ENCODE results near the gene CMSS1.

The CMSS1 gene

GRCh38 chr3:99862208-99862607 lies 44.5 kb downstream of the CMSS1 start:
- Histone ChIP-seq H3K79me1 (ENCODE audit: low read length) (peaks cover 3% of the 10 kb centered on the region), H4K8ac (ENCODE audit: low read depth, low read length) (no peak overlapping the region), H2AFZ (ENCODE audit: insufficient read depth, low read length, poor library complexity) (no peak overlapping the region), H4K91ac (ENCODE audit: low read depth, low read length) (no peak overlapping the region), H3K9ac (ENCODE audit: low read length) (no peak overlapping the region), H3K23ac (ENCODE audit: low read length) (no peak overlapping the region), H3K79me2 (ENCODE audit: control insufficient read depth, insufficient read depth, low read length, poor library complexity) (no peaks in the 10 kb centered on the region), H3K36me3 (ENCODE audit: control insufficient read depth in 1 of 2, insufficient read depth in 2 of 2, low read length in 2 of 2) (peaks cover 2 to 15% of the 10 kb centered on the region in 2 experiments), H2BK5ac (ENCODE audit: low read depth, low read length, poor library complexity) (no peak overlapping the region), H3K18ac (ENCODE audit: low read length) (no peak overlapping the region), H2AK5ac (ENCODE audit: low read length) (no peak overlapping the region), H2BK120ac (ENCODE audit: insufficient read depth, low read length, poor library complexity) (no peak overlapping the region), H4K12ac (ENCODE audit: low read depth, low read length) (no peak overlapping the region), H3K4me2 (ENCODE audit: low read length) (no peak overlapping the region), H3K27ac (ENCODE audit: low read depth, low read length) (no peak overlapping the region), H3K4ac (ENCODE audit: low read depth, low read length) (no peak overlapping the region), H2BK12ac (ENCODE audit: low read length) (no peak overlapping the region), H3K4me1 (ENCODE audit: control insufficient read depth in 1 of 2, insufficient read depth in 2 of 2, low read length in 2 of 2) (peaks cover 3 to 8% of the 10 kb centered on the region in 2 experiments), H3K4me3 (ENCODE audit: low read depth, low read length) (no peak overlapping the region), H3K14ac (ENCODE audit: low read length) (no peak overlapping the region), H3K9me3 (ENCODE audit: insufficient read depth, low read depth, low read length) (no peaks in the 10 kb centered on the region), H3K27me3 (ENCODE audit: insufficient read depth, low read length) (no peaks in the 10 kb centered on the region)
- no CpG with 5 or more reads among the region's 2 CpGs for WGBS (ENCODE audit: extremely low coverage, insufficient coverage, insufficient read length)
- DNase-seq, result peak; percentile 14 to 49

DNA sequence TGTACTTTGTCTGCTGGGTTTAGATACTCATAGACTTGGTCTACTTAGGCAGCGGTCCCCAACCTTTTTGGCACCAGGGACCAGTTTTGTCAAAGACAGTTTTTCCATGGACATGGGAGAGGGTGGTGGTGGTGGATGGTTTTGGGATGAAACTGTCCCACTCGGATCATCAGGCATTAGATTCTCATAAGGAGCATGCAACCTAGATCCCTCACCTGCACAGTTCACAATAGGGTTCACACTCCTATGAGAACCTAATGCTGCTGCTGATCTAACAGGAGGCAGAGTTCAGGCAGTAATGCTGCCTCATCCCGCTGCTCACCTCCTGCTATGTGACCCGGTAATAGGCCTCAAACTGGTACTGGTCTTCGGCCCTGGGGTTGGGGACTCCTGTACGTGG lies 45.3 kb downstream of the CMSS1 start:
- Histone ChIP-seq H3K9me3 (ENCODE audit: insufficient read depth, low read depth, low read length) (no peaks in the 10 kb centered on the region), H4K12ac (ENCODE audit: low read depth, low read length) (no peak overlapping the region), H3K4ac (ENCODE audit: low read depth, low read length) (no peak overlapping the region), H4K8ac (ENCODE audit: low read depth, low read length) (no peak overlapping the region), H2BK120ac (ENCODE audit: insufficient read depth, low read length, poor library complexity) (no peak overlapping the region), H4K91ac (ENCODE audit: low read depth, low read length) (no peak overlapping the region), H3K4me3 (ENCODE audit: low read depth, low read length) (no peak overlapping the region), H2AFZ (ENCODE audit: insufficient read depth, low read length, poor library complexity) (no peak overlapping the region), H3K4me1 (ENCODE audit: control insufficient read depth in 1 of 2, insufficient read depth in 2 of 2, low read length in 2 of 2) (peaks cover 3 to 9% of the 10 kb centered on the region in 2 experiments), H3K79me2 (ENCODE audit: control insufficient read depth, insufficient read depth, low read length, poor library complexity) (no peaks in the 10 kb centered on the region), H3K14ac (ENCODE audit: low read length) (no peak overlapping the region), H2BK12ac (ENCODE audit: low read length) (no peak overlapping the region), H2AK5ac (ENCODE audit: low read length) (no peak overlapping the region), H3K18ac (ENCODE audit: low read length) (no peak overlapping the region), H3K27me3 (ENCODE audit: insufficient read depth, low read length) (no peaks in the 10 kb centered on the region), H3K36me3 (ENCODE audit: control insufficient read depth in 1 of 2, insufficient read depth in 2 of 2, low read length in 2 of 2) (peaks cover 2 to 15% of the 10 kb centered on the region in 2 experiments), H3K4me2 (ENCODE audit: low read length) (no peak overlapping the region), H3K27ac (ENCODE audit: low read depth, low read length) (no peak overlapping the region), H3K23ac (ENCODE audit: low read length) (no peak overlapping the region), H2BK5ac (ENCODE audit: low read depth, low read length, poor library complexity) (no peak overlapping the region), H3K9ac (ENCODE audit: low read length) (no peak overlapping the region), H3K79me1 (ENCODE audit: low read length) (peaks cover 3% of the 10 kb centered on the region)
- no CpG with 5 or more reads among the region's 6 CpGs for WGBS (ENCODE audit: extremely low coverage, insufficient coverage, insufficient read length)
- no peak for DNase-seq

- H2BK120ac ChIP-seq (ENCODE audit: insufficient read depth, low read length, poor library complexity), result no peak overlapping the region
- H3K36me3 ChIP-seq (ENCODE audit: control insufficient read depth in 1 of 2, insufficient read depth in 2 of 2, low read length in 2 of 2), result peaks cover 2 to 17% of the 10 kb centered on the region in 2 experiments
- H3K79me1 ChIP-seq (ENCODE audit: low read length), result peaks cover 3% of the 10 kb centered on the region
- no peak overlapping the region for H3K4ac ChIP-seq (ENCODE audit: low read depth, low read length)
- no peak overlapping the region for H3K4me3 ChIP-seq (ENCODE audit: low read depth, low read length)
- H2BK12ac ChIP-seq (ENCODE audit: low read length), result no peak overlapping the region
- no peak overlapping the region for H2BK5ac ChIP-seq (ENCODE audit: low read depth, low read length, poor library complexity)
- WGBS (ENCODE audit: extremely low coverage, insufficient coverage, insufficient read length), result no CpG with 5 or more reads among the region's 2 CpGs
- H4K8ac ChIP-seq (ENCODE audit: low read depth, low read length), result no peak overlapping the region
- no peak overlapping the region for H2AK5ac ChIP-seq (ENCODE audit: low read length)
- H3K27ac ChIP-seq (ENCODE audit: low read depth, low read length), result no peak overlapping the region
- no peak overlapping the region for H3K4me2 ChIP-seq (ENCODE audit: low read length)
- H3K9me3 ChIP-seq (ENCODE audit: insufficient read depth, low read depth, low read length), result no peaks in the 10 kb centered on the region
- H3K14ac ChIP-seq (ENCODE audit: low read length), result no peak overlapping the region
- H3K27me3 ChIP-seq (ENCODE audit: insufficient read depth, low read length), result no peaks in the 10 kb centered on the region
- no peak for DNase-seq
- peaks cover 3 to 13% of the 10 kb centered on the region in 2 experiments for H3K4me1 ChIP-seq (ENCODE audit: control insufficient read depth in 1 of 2, insufficient read depth in 2 of 2, low read length in 2 of 2)
- no peak overlapping the region for H4K91ac ChIP-seq (ENCODE audit: low read depth, low read length)
- no peaks in the 10 kb centered on the region for H3K79me2 ChIP-seq (ENCODE audit: control insufficient read depth, insufficient read depth, low read length, poor library complexity)
- H3K18ac ChIP-seq (ENCODE audit: low read length), result no peak overlapping the region
- no peak overlapping the region for H3K9ac ChIP-seq (ENCODE audit: low read length)
- no peak overlapping the region for H3K23ac ChIP-seq (ENCODE audit: low read length)
- no peak overlapping the region for H4K12ac ChIP-seq (ENCODE audit: low read depth, low read length)
- H2AFZ ChIP-seq (ENCODE audit: insufficient read depth, low read length, poor library complexity), result no peak overlapping the region
Measured at GRCh38 chr3:99863588-99863987, 45.9 kb downstream of the CMSS1 start.

DNA sequence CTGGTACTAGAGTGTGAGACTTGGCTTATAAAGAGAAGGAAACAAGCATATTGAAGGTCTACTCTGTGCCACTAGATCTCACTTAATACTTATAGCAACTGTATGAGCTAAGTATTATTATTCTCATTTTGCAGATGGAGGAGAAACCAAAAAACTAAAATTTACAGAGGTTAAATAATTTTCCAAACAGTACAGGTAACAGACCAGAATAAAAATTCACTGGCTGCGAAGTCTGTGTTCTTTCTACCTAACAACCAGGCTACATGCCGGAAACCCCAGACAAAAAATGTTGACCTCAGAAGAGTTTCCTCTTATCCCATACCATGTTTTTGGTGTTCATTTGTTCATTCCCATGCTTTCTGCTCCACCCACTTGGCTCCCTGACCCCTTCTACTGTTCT lies 46.6 kb downstream of the CMSS1 start:
- Histone ChIP-seq H3K27me3 (ENCODE audit: insufficient read depth, low read length) (no peaks in the 10 kb centered on the region), H3K4me1 (ENCODE audit: control insufficient read depth in 1 of 2, insufficient read depth in 2 of 2, low read length in 2 of 2) (peaks cover 3 to 13% of the 10 kb centered on the region in 2 experiments), H2AK5ac (ENCODE audit: low read length) (no peak overlapping the region), H3K79me2 (ENCODE audit: control insufficient read depth, insufficient read depth, low read length, poor library complexity) (no peaks in the 10 kb centered on the region), H3K4me2 (ENCODE audit: low read length) (no peak overlapping the region), H3K79me1 (ENCODE audit: low read length) (peaks cover 3% of the 10 kb centered on the region), H3K9ac (ENCODE audit: low read length) (no peak overlapping the region), H3K23ac (ENCODE audit: low read length) (no peak overlapping the region), H2BK5ac (ENCODE audit: low read depth, low read length, poor library complexity) (no peak overlapping the region), H2BK12ac (ENCODE audit: low read length) (no peak overlapping the region), H2BK120ac (ENCODE audit: insufficient read depth, low read length, poor library complexity) (no peak overlapping the region), H3K14ac (ENCODE audit: low read length) (no peak overlapping the region), H3K4ac (ENCODE audit: low read depth, low read length) (no peak overlapping the region), H3K27ac (ENCODE audit: low read depth, low read length) (no peak overlapping the region), H3K9me3 (ENCODE audit: insufficient read depth, low read depth, low read length) (no peaks in the 10 kb centered on the region), H3K36me3 (ENCODE audit: control insufficient read depth in 1 of 2, insufficient read depth in 2 of 2, low read length in 2 of 2) (peaks cover 2 to 17% of the 10 kb centered on the region in 2 experiments), H3K18ac (ENCODE audit: low read length) (no peak overlapping the region), H2AFZ (ENCODE audit: insufficient read depth, low read length, poor library complexity) (peak overlapping the region; percentile 25), H4K91ac (ENCODE audit: low read depth, low read length) (no peak overlapping the region), H3K4me3 (ENCODE audit: low read depth, low read length) (no peak overlapping the region), H4K8ac (ENCODE audit: low read depth, low read length) (no peak overlapping the region), H4K12ac (ENCODE audit: low read depth, low read length) (no peak overlapping the region)
- WGBS (ENCODE audit: extremely low coverage, insufficient coverage, insufficient read length), result no CpG with 5 or more reads among the region's 2 CpGs
- no peak for DNase-seq
